HG02571 (cell line): ENCODE data around the gene DDX10.

Source experiments
- ATAC-seq: cut with Tn5 transposase; IDR thresholded peaks from one replicate; pipeline ENCODE4 v1.9.1; 2021; ENCODE audit warnings: mild to moderate bottlenecking, moderate library complexity; ENCODE audit not compliant: unreplicated experiment

Gene DDX10

DNA sequence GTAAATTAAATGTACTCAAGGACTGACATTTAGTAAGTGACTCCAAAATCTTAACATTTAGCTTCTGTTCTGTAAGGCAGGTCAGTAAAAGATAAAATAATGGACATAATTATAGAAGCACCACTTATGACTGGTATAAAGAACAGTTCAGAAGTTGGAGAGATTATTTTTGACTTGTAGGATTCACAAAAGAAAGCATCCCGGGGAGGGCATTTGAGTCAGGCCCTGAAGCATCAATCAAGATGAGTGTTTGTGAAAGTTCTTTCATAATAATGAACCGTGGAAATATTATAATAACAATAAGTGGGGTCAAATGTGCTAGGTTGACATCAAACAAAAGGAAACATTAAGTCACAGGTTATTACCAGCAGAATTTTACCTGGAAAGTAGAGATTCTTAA is 201.9 kb downstream of the DDX10 start:
- ATAC-seq: no peak

GRCh38 chr11:108870373-108871020 is 205.6 kb downstream of the DDX10 start:
- ATAC-seq: no peak

DNA sequence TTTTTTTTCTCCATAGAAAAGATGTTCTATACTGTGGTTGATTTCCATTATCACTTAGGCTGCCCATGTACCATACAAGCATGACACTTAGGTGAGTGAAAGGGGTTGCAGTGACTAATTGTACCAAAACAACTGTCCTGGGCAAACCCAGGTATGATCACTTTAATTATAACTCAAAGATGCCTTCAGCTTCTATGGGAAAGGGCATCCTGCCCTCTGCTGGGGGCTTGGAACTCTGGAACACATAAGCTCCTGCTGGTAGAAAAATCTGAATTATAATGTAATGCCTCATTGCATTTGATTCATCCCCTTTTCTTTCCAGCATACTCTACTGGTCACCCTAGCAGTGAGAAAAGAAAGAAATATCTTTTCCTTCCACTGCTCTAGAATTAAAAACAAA is 206.3 kb downstream of the DDX10 start:
- no peak for ATAC-seq

GRCh38 chr11:108871867-108872266 is 207.0 kb downstream of the DDX10 start:
- no peak for ATAC-seq

GRCh38 chr11:108872781-108873291 is 208.0 kb downstream of the DDX10 start:
- ATAC-seq: no peak

DNA sequence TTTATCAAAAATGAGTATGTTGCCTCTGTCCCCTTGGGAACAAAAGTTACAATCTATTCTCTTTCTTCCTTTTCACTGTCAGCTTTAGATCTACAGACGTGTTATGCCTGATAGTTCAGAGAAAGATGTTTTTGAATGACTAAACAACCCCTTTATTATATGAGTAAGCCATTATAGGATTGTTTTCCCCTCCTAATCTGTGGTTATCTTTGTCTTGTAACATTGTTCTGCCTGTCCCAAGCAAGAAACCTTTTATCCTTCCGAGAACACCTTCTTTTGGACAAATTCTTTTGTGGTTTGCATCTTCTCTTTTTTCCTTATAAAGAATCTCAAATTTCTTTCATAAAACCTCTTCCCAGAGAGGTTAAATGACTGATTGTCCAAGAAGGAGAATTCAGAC is 208.4 kb downstream of the DDX10 start:
- no peak for ATAC-seq

- no peak for ATAC-seq
Measured at GRCh38 chr11:108873941-108874340, 209.1 kb downstream of the DDX10 start.

DNA sequence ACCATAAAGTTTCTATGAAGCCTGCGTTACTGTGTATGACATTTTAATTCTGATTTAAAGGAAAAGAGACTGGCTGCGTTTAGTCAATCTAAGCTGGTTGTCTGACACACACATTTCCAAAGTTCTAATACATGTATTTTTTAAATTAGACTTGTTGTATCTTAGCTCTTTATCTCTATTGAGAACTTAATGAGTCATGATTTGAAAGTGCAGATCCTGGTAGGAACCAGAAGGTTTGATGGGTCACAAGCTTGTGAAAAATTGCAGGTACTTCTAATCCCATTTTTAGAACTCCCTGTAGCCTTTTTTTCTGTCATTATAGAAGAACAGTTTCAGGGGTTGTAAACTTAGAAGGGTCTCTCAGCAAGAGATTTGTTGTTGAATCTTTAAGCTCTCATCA is 210.3 kb downstream of the DDX10 start:
- no peak for ATAC-seq

DNA sequence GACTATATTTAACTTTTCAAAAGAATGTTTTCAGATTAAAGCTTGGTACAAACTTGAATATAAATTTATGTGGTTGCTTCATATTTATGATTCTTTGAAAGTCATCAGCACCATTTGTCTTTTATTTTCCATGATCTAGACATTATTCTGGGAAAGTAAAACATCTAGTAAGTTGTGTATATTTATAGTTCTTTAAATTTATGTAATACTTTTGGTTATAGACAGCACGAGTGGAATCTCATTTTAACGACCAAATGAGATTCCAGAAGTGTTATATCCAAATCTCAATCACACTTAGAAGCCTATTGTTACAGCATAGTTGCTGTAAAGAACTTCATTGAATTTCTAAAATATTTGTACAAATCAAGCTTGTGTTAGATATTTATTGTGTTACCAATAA is 212.3 kb downstream of the DDX10 start:
- no peak for ATAC-seq

DNA sequence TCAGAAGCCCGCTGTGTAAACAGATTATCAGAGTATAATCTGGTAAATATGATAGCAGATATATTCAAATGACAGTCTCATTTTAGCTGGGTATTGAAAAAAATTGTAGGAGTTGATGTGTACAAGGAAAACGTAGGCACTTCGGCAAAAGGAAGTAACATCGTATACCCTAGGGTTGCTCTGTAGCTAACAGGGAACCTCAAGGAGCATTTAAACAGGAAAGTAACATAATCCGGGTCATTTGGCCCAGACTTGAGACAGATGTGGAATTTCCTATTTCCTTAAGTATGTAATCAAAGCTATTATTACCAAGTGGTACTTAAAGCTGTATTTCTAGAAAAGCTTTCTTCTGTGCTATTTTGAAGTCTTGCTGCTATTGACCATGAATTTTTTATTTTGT is 215.6 kb downstream of the DDX10 start:
- no peak for ATAC-seq

DNA sequence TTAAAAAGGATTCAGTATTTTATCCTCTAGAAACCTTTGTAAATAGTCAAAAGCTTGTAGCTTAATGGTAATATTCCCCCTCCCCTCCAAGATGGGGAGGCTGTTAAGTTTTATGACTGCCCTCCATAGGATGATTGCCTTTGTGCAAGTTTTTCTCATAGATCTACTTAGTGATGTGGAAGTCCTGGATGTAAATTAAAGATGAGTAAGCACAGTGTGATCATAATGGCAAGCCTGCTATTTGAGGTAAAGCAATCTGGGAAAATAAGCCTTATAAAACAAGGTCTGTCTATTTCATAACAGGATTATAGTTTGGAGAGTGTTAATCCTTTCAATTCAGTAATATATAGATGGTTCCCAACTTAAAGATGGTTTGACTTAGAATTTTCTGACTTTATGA is 216.3 kb downstream of the DDX10 start:
- no peak for ATAC-seq

DNA sequence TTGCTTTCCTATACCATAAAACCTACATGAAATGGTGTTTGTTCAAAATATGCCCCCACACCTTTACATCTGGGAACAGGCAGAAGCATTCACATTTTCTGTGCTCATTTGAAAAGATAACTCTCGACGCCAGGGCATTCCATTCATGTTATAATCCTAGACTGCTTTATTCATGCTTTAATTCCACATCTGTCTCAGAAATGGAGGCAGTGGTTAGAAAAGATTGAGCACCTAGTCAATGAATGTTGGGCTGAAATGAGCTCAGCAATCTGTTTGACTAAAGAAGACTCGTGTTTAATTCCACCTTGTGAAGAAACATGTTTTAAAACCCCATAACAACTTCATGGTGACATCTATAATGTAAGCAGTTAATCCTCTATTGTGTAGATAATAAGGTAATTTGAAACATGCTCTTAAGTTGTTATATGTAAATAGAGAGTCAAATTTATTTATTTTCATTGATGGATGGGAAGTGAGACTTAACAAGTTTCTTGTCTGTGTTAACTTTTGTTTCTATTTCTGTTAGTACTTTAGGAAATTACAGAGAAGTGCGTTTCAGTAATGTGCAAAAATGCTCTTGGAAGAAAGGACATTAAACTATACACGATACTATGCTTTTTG is 217.5 kb downstream of the DDX10 start:
- no peak for ATAC-seq

GRCh38 chr11:108886005-108886659 is 221.3 kb downstream of the DDX10 start:
- ATAC-seq: no peak

GRCh38 chr11:108886660-108887009 is 221.8 kb downstream of the DDX10 start:
- no peak for ATAC-seq

GRCh38 chr11:108887436-108888238 is 222.8 kb downstream of the DDX10 start:
- ATAC-seq: no peak

GRCh38 chr11:108890482-108891105 is 225.7 kb downstream of the DDX10 start:
- no peak for ATAC-seq

- no peak for ATAC-seq
Measured at GRCh38 chr11:108891143-108891542, 226.3 kb downstream of the DDX10 start.

DNA sequence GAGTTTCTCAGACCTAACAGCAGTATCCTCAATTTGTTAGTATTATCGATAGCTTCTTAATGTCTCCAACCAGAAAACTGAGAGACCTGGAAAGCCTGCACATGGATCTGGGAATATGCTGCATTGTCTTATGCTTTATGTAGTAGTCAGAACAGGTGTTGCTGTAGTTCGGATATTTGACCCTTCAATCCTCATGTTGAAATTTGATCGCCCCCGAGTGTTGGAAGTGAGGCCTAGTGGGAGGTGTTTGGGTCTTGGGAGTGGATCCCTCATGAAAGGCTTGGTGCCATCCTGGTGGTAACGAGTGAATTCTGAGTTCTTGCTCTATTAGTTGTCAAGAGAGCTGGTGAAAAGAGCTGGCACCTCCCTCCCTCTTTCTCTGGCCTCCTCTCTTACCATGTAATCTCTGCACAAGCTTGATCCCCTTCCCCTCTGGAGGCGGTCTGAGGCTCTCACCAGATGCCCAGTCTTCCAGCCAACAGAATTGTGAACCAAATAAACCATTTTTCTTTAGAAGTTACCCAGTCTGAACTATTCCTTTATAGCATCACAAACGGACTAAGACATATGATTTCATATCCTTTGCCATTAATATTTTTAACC is 227.1 kb downstream of the DDX10 start:
- no peak for ATAC-seq

- ATAC-seq: no peak
Measured at GRCh38 chr11:108895579-108896480, 231.0 kb downstream of the DDX10 start.

DNA sequence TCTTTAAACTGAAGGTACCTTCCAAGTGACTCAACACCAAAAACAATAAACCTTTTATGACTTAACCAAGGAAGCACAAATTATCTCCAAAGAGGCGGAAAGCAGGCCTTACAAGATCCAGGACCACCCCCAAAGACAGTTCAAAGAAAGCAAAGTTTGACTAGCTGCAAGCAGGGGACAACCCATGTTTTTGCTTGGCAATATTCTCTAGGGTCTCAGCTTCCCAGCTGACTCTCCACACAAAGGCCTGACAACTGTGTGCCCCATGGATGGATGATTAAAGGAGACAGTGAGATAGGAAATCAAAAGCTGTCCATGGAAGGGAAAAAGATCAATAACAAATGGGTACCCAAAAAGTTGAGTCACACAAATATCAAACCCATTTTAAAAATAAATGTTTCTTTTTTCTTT is 232.2 kb downstream of the DDX10 start:
- no peak for ATAC-seq
